Measurements from ENCODE around the gene NAP1L1.

DNA sequence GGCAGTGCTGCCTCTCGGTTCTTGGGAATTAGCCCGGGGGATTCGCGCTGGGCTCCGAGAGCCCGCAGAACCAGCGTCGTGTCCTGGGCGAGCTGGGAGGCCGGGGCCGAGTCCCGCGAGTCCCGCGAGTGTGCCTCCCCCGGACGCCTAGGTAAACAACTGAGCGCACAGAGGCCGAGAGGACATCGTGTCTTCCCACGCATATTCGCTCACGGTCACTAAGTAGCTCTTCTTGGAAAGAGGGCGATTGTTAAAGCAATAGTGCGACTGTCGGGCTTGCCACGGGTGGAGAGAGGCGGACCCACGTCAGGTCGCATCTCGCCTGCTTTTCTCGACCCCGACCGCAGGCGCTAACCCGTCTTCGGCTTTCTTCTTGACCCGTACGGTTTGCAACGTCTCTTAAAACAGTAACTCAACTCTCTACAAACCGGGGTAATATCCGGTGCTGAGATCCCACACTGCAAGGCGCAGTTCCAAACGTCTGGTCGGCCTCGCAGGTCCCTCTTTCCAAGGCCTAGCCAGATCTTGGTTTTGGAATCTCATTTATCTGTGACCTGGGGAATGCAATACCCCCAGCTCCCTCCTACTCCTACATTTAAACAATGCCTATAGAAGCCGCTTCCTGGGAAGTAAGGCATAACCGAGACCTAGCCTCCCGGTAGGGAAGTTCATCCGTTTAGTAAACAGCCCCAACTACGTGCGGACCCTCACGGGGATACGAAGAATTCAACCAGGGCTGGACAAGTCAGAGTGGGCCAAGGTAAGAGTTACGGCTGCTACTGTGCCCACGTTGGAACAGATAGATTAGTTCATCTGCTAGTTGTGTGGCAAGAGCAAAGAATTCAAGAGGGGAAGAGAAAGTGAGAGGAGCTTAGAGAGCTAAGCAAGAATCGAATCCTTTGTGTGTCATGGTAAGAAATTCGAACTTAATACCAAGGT is 52.2 kb downstream of the NAP1L1 start:
- TF ChIP-seq JUNB (IDR thresholded peaks at IDR 0.05; ENCODE audit: unreplicated experiment) (no peak), EZH2phosphoT487 (IDR thresholded peaks at IDR 0.05; ENCODE audit: unreplicated experiment) (no peak), EZH2 (IDR thresholded peaks at IDR 0.05; ENCODE audit: low read depth, unreplicated experiment) (no peak)
- TF ChIP-seq, protein P1, sequence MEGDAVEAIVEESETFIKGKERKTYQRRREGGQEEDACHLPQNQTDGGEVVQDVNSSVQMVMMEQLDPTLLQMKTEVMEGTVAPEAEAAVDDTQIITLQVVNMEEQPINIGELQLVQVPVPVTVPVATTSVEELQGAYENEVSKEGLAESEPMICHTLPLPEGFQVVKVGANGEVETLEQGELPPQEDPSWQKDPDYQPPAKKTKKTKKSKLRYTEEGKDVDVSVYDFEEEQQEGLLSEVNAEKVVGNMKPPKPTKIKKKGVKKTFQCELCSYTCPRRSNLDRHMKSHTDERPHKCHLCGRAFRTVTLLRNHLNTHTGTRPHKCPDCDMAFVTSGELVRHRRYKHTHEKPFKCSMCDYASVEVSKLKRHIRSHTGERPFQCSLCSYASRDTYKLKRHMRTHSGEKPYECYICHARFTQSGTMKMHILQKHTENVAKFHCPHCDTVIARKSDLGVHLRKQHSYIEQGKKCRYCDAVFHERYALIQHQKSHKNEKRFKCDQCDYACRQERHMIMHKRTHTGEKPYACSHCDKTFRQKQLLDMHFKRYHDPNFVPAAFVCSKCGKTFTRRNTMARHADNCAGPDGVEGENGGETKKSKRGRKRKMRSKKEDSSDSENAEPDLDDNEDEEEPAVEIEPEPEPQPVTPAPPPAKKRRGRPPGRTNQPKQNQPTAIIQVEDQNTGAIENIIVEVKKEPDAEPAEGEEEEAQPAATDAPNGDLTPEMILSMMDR (conservative IDR thresholded peaks at IDR 0.05; ENCODE audit: low read depth in 2 of 2) = no peak
- TF ChIP-seq, protein P2, sequence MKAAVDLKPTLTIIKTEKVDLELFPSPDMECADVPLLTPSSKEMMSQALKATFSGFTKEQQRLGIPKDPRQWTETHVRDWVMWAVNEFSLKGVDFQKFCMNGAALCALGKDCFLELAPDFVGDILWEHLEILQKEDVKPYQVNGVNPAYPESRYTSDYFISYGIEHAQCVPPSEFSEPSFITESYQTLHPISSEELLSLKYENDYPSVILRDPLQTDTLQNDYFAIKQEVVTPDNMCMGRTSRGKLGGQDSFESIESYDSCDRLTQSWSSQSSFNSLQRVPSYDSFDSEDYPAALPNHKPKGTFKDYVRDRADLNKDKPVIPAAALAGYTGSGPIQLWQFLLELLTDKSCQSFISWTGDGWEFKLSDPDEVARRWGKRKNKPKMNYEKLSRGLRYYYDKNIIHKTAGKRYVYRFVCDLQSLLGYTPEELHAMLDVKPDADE (IDR thresholded peaks at IDR 0.05) = no peak
